ENCODE data around the gene DXO.
"Not testable (repeated sequence)": the region's sequence is repeated elsewhere in the genome, so short reads cannot be mapped to it uniquely, and the experiment has no call there.

Gene DXO

DNA sequence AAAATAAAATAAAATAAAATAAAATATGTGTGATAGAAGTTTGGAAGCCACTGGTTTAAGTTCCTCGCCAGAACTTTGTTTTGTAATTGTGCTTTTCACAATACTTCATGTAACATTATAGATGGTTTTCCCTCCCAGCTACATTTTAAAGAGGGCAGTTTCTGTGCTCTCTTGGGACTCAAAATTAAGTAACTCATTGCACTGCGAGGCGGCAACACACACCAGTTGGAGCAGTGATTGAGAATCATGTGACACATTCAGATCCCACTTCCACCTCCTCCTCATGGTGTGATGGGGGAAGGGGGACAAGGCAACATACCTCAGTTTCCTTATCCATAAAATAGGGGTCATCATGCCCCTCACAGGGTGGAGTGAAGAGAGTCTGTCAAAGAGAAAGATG, 36.9 kb downstream of the DXO start:
- no peak for DNase-seq (ENCODE audit: low spot score)

DNA sequence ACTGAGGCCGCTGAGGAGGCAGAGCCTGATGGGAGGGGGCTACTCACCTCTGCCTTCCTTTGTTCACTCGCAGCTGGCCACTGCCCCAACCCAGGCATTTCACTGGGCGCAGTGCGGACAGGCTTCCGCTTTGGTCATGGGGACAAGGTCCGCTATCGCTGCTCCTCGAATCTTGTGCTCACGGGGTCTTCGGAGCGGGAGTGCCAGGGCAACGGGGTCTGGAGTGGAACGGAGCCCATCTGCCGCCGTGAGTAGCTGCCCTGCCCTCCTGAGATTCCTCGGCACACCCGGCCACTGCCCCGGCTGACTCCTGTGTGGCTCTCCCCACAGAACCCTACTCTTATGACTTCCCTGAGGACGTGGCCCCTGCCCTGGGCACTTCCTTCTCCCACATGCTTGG, 38.4 kb downstream of the DXO start:
- in situ Hi-C loops (cut with MboI; ENCODE audit: low pct_unique_long_range_greater_than_20kb, low sequenced_read_pairs, unreplicated experiment): no loop called here
- DNase-seq (ENCODE audit: low spot score): no peak
- TF ChIP-seq, protein P1, sequence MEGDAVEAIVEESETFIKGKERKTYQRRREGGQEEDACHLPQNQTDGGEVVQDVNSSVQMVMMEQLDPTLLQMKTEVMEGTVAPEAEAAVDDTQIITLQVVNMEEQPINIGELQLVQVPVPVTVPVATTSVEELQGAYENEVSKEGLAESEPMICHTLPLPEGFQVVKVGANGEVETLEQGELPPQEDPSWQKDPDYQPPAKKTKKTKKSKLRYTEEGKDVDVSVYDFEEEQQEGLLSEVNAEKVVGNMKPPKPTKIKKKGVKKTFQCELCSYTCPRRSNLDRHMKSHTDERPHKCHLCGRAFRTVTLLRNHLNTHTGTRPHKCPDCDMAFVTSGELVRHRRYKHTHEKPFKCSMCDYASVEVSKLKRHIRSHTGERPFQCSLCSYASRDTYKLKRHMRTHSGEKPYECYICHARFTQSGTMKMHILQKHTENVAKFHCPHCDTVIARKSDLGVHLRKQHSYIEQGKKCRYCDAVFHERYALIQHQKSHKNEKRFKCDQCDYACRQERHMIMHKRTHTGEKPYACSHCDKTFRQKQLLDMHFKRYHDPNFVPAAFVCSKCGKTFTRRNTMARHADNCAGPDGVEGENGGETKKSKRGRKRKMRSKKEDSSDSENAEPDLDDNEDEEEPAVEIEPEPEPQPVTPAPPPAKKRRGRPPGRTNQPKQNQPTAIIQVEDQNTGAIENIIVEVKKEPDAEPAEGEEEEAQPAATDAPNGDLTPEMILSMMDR (IDR thresholded peaks at IDR 0.05; ENCODE audit: extremely low read depth, insufficient read depth, missing control alignments): no peak

More for the DNA sequence above, 36.9 kb downstream of the DXO start:
- in situ Hi-C loops (cut with MboI; ENCODE audit: low pct_unique_long_range_greater_than_20kb, low sequenced_read_pairs, unreplicated experiment): no loop called here
- TF ChIP-seq, protein P1 (IDR thresholded peaks at IDR 0.05; ENCODE audit: extremely low read depth, insufficient read depth, missing control alignments): no peak

DNA sequence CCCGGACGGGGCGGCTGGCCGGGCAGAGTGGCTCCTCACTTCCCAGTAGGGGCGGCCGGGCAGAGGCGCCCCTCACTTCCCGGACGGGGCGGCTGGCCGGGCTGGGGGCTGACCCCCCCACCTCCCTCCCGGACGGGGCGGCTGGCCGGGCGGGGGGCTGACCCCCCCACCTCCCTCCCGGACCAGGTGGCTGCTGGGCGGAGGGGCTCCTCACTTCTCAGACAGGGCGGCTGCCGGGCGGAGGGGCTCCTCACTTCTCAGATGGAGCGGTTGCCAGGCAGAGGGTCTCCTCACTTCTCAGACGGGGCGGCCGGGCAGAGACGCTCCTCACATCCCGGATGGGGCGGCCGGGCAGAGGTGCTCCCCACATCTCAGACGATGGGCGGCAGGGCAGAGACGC, 39.8 kb downstream of the DXO start:
- DNase-seq (ENCODE audit: low spot score); in situ Hi-C loops (cut with MboI; ENCODE audit: low pct_unique_long_range_greater_than_20kb, low sequenced_read_pairs, unreplicated experiment): not testable (repeated sequence)

DNA sequence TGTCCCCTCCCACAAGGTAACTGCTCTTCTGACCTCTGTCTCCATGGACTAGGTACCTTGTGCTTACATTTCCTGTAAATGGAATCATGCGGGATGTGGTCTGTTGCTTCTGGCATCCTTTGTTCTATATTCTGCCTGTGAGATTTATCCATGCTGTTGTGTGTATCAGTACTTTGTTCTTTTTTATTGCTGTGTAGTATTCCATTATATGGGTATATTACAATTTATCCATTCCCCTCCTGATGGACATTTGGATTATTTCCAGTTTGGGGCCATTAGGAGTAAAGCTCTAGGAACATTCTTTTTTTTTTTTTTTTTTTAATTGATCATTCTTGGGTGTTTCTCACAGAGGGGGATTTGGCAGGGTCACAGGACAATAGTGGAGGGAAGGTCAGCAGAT, 41.0 kb downstream of the DXO start:
- TF ChIP-seq, protein P1 (IDR thresholded peaks at IDR 0.05; ENCODE audit: extremely low read depth, insufficient read depth, missing control alignments): no peak
- in situ Hi-C loops (cut with MboI; ENCODE audit: low pct_unique_long_range_greater_than_20kb, low sequenced_read_pairs, unreplicated experiment): no loop called here
- no peak for DNase-seq (ENCODE audit: low spot score)

DNA sequence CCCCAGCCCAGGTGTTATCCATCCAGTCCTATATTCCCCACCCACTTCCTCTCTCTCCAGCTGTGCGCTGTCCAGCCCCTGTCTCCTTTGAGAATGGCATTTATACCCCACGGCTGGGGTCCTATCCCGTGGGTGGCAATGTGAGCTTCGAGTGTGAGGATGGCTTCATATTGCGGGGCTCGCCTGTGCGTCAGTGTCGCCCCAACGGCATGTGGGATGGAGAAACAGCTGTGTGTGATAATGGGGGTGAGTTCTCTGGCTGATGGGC, 43.3 kb downstream of the DXO start:
- TF ChIP-seq, protein P1 (IDR thresholded peaks at IDR 0.05; ENCODE audit: extremely low read depth, insufficient read depth, missing control alignments): no peak
- in situ Hi-C loops (cut with MboI; ENCODE audit: low pct_unique_long_range_greater_than_20kb, low sequenced_read_pairs, unreplicated experiment): no loop called here
- DNase-seq (ENCODE audit: low spot score): no peak

DNA sequence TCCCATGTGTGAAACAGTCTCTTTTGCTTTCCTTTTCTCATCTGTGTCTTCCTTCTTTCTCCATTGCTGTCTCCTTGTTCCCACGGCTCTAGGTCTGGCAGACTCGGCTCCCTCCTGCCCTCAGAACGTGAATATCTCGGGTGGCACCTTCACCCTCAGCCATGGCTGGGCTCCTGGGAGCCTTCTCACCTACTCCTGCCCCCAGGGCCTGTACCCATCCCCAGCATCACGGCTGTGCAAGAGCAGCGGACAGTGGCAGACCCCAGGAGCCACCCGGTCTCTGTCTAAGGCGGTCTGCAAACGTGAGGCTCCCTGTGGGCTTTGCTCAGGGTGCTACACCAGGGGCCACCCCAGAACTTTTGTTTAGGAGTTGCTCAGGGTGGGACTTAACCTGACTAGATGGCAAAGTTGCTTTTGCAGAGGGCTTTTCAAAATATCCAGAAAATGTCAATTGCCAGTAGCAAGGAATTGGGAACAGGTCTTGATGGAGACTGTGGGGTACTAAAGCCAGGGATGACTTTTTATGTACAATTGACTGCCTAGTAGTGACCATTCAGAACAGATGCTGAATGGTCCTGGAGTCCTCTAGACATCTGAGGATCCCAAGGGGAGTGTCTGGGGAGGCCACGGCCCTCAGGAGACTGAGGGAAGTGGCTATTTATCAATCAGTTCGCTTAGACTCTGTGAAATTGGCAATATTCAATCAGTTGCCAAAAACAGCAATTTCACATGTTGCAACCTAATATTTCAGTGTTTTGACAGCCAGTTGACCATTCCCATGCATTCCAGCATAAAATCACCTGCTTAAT, 43.9 kb downstream of the DXO start:
- TF ChIP-seq, protein P1 (IDR thresholded peaks at IDR 0.05; ENCODE audit: extremely low read depth, insufficient read depth, missing control alignments): no peak
- no peak for DNase-seq (ENCODE audit: low spot score)
- in situ Hi-C loops (cut with MboI; ENCODE audit: low pct_unique_long_range_greater_than_20kb, low sequenced_read_pairs, unreplicated experiment): no loop called here

DNA sequence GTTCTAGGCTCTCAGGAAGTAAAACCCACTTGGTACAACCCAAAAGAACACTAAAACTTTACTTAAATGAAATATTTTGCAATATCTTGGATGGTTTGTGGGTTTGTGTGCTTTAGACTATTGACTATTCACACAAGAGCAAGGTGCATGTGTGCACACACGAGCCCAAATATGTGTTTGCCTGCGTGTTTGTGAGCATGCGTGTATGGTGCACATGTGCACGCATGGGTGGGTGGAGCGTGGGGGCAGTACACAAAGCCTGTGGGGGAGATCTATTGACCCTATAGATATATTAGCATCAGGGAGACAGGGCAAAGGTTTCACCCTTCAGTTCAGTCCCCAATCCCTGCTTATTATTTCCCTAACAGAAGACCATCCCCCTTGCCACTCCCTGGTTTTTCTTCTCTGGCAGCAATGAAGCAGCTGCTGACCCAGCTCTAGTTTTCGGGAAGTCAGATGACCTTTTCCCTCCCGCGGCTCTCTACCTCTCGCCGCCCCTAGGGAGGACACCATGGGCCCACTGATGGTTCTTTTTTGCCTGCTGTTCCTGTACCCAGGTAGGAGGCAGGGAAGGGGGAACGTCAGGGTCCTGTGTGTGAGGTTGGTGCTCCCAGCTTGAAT, 44.6 kb downstream of the DXO start, which contains the start of gene C2:
C2 (plus strand) TSS at position 476 of the 621 bp plus-strand sequence; CDS start at position 512, 36 bp downstream.
- DNase-seq (ENCODE audit: low spot score): no peak
- in situ Hi-C loops (cut with MboI; ENCODE audit: low pct_unique_long_range_greater_than_20kb, low sequenced_read_pairs, unreplicated experiment): no loop called here
- TF ChIP-seq, protein P1 (IDR thresholded peaks at IDR 0.05; ENCODE audit: extremely low read depth, insufficient read depth, missing control alignments): no peak

Measured in GM13977 (cell line).